Prostate gland (tissue), 2 donors: ENCODE data around the gene ARHGEF4. TPM values are rescaled to one million over a fixed set of nuclear protein-coding genes. Genes with fewer than 3 reads are reported as not detected.

Source experiments
- DNase-seq: peaks from one replicate; pipeline ENCODE4 v3.0.0-alpha.2; 2019; ENCODE audit warnings: low spot score
- H3K27ac ChIP-seq, 2 donors: fragments of 200-600 bp; sonication (generic); 2 replicates each; pipeline ENCODE4 v1.5.1; 2017 to 2019
- H3K27me3 ChIP-seq: fragments of 200-600 bp; sonication (generic); replicated peaks from 2 replicates; pipeline ENCODE4 v1.5.1; 2019; ENCODE audit not compliant: insufficient read depth
- H3K36me3 ChIP-seq, 2 donors: fragments of 200-600 bp; sonication (generic); 1 replicate in 1 of 2; 2 replicates in 1 of 2; pipeline versions ENCODE4 v1.5.1 to v1.8.1; 2017 to 2019
- H3K4me1 ChIP-seq: fragments of 200-600 bp; sonication (generic); replicated peaks from 2 replicates; pipeline ENCODE4 v1.5.1; 2019
- H3K4me3 ChIP-seq, 2 donors: fragments of 200-600 bp; sonication (generic); 2 replicates each; pipeline ENCODE4 v1.5.1; 2017 to 2019
- H3K9me3 ChIP-seq: fragments of 200-600 bp; sonication (generic); 2 replicates; pipeline ENCODE4 v1.5.1; 2017
- POLR2A ChIP-seq: fragments of 450-650 bp; IDR thresholded peaks from one replicate; pipeline ENCODE4 v1.6.1; 2016; ENCODE audit warnings: antibody characterized with exemption, mild to moderate bottlenecking
- POLR2AphosphoS5 ChIP-seq: sonication (generic); formaldehyde crosslinking; IDR thresholded peaks from one replicate; pipeline ENCODE4 v1.6.1; 2017; ENCODE audit warnings: antibody characterized with exemption
- WGBS: methylation state at CpG from one replicate; pipeline ENCODE4 v1.1.5; 2018; 5-methylcytosine and 5-hydroxymethylcytosine counted together
- intact Hi-C: fragments of 100-400 bp; cut with DNase I; formaldehyde crosslinking; loops from one replicate; pipeline ENCODE4 v1.14.2; 2022
- total RNA-seq, 2 donors: library from RNA; depleted of rRNA; stranded (reverse); fragments of >200 nt; gene quantifications; one replicate each; pipeline ENCODE4 v1.1.0, GENCODE V29; 2016
- TF ChIP-seq, protein P1 (sequence below), 4 experiments: fragments of 200-600 bp in 2 of 4; fragments of 450-650 bp in 2 of 4; sonication (generic) in 2 of 4; IDR thresholded peaks; 1 replicate in 3 of 4; 2 replicates in 1 of 4; pipeline ENCODE4 v1.5.1; 2016 to 2019; ENCODE audit warnings: antibody characterized with exemption in 4 of 4, mild to moderate bottlenecking in 2 of 4, moderate library complexity in 2 of 4

ARHGEF4 gene
- total RNA-seq, 2 donors from 2014 or later: 9.6 to 56.0 TPM

DNA sequence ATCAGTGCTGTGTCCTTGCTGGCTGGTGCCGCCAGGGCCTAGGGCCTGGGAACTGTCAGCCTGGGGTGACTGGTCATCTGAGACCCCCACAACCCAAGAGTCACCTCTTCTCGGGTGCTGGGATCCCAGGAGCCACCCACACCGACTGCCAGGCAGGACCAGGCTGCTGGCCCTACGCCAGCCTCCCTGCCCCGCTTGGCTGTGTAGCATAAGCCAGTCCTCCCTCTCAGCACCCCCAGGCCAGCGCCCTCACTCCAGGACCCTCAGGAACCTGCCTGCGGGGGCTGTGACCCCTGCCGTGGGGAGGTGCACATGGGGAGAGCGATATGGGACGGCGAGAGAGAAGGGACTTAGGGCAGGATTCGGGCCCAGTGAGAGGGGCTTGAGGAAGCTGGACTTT lies 9.5 kb downstream of the ARHGEF4 start:
- 89% methylated on average over 12 of the region's 12 CpGs for WGBS
- Histone ChIP-seq H3K9me3 (no peaks in the 10 kb centered on the region), H3K27ac (no peak overlapping the region), H3K36me3 (no peaks in the 10 kb centered on the region), H3K27me3 (no peaks in the 10 kb centered on the region), H3K4me3 (no peak overlapping the region), H3K4me1 (no peaks in the 10 kb centered on the region)
- no peak for DNase-seq
- TF ChIP-seq POLR2AphosphoS5 (no peak), POLR2A (no peak)
- TF ChIP-seq, protein P1, sequence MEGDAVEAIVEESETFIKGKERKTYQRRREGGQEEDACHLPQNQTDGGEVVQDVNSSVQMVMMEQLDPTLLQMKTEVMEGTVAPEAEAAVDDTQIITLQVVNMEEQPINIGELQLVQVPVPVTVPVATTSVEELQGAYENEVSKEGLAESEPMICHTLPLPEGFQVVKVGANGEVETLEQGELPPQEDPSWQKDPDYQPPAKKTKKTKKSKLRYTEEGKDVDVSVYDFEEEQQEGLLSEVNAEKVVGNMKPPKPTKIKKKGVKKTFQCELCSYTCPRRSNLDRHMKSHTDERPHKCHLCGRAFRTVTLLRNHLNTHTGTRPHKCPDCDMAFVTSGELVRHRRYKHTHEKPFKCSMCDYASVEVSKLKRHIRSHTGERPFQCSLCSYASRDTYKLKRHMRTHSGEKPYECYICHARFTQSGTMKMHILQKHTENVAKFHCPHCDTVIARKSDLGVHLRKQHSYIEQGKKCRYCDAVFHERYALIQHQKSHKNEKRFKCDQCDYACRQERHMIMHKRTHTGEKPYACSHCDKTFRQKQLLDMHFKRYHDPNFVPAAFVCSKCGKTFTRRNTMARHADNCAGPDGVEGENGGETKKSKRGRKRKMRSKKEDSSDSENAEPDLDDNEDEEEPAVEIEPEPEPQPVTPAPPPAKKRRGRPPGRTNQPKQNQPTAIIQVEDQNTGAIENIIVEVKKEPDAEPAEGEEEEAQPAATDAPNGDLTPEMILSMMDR (IDR thresholded peaks at IDR 0.05): no peak
- intact Hi-C loops: no loop called here

DNA sequence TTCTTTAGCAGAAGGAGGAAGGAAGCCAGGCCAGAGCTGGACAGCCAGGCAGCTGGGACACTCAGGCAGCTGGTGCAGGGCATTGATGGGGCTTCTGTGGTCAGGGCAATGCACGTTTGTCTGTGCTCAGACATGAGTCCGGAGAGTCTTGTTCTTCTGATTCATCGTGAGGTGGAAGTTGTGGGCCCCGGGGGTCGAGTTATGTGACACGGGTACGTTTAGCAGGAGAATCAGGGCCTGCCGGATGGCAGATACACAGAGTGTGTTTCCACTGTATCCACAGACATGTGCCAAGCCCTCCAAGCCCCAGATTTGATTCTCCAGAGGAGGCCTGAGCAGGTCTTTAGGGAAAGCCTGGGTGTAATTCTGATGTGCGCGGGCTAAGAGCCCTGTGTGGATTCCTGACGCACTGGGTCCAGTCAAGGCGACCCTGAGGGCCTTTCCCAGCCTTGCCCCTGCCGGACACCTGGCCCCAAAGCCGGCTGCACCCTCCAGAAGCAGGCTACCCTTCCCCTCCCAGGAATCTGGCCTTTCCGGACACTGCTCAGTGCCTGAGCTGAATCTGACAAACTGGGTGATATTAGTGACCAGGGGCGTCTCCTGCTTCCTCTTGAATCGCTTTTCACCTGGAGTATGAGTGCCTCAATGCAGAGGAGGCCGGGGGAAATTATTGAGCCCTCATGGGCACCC lies 10.1 kb downstream of the ARHGEF4 start:
- no peak overlapping the region for H3K27ac ChIP-seq
- no peaks in the 10 kb centered on the region for H3K36me3 ChIP-seq
- 82% methylated on average over 18 of the region's 18 CpGs for WGBS
- TF ChIP-seq, protein P1 (IDR thresholded peaks at IDR 0.05): no peak
- no peak for TF ChIP-seq POLR2AphosphoS5
- TF ChIP-seq POLR2A: no peak
- no peaks in the 10 kb centered on the region for H3K9me3 ChIP-seq
- no peaks in the 10 kb centered on the region for H3K27me3 ChIP-seq
- intact Hi-C loops: no loop called here
- H3K4me1 ChIP-seq: no peaks in the 10 kb centered on the region
- H3K4me3 ChIP-seq: no peak overlapping the region
- no peak for DNase-seq

DNA sequence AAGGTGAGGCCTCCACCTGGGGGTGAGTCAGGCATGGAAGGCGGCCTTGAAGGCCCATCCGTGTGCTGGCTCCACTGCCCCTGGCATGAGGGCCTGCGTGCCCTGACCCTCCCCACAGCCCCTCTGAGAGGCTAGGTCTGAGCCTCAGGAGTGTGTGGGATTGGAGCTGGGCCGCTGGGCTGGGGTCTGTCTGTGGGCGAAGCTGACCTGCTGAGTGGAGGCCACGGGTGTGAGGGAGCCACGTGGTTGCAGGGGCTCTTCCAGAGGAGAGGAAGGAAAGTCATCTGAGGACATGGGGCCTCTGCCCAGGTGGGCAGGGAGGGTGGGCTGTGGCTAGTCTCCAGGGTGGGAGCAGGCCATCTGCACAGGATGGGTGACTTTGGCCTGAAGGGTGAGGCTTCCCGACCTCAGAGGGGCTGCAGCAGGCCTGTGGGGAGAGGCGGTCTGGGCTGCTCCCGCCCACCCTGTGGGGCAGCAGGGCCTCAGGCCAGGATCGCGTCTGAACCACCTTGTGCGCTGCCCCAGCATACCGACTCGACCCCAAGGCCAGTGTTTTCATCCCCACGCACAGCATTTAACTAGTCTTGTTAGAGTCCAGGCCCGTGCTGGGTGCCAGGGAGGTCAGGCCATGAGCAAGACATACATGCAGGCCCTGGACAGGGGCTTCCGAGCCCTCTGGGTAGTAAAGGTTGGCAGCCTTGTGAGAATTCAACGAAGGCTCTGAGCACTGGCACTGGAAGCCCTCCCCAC lies 11.2 kb downstream of the ARHGEF4 start:
- H3K27ac ChIP-seq: no peak overlapping the region
- no peaks in the 10 kb centered on the region for H3K36me3 ChIP-seq
- H3K4me1 ChIP-seq: no peaks in the 10 kb centered on the region
- TF ChIP-seq, protein P1 (IDR thresholded peaks at IDR 0.05): no peak
- TF ChIP-seq POLR2A (no peak), POLR2AphosphoS5 (no peak)
- no peaks in the 10 kb centered on the region for H3K27me3 ChIP-seq
- no peaks in the 10 kb centered on the region for H3K9me3 ChIP-seq
- H3K4me3 ChIP-seq: no peak overlapping the region
- intact Hi-C loops: no loop called here
- no peak for DNase-seq
- WGBS: 89% methylated on average over 19 of the region's 19 CpGs

DNA sequence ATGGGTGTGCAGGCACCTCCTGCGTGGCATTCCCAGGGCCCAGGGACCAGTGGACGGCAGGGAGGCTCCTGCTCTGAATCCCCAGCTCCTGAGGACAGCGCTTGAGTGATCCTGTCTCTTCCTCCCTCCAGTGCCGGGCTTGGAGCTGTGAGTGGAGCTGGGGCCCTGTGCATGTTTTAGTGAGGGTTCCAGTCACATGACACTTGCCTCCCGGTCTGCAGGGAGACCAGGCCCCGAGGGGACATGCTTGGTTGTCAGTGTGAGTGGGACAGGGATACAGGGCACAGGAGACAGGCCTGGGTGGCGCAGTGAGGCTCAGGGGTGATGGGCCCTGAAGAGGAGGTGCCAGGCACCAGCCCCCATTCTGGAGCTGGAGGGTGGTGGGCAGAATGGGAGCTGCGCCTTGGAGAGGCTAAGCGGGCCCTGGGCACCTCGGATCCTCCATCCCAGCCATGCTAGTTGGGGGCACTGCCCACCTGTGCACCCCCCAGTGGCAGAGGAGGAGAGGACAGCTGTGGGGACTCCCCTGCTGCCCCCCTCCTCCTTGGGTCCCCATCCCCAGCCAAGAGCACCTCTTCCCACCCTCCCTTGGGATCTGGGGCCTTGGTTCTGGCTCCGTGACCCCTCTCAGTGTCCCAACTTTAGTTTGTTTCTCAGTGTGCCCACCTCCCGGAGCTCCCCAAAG lies 12.0 kb downstream of the ARHGEF4 start:
- TF ChIP-seq, protein P1 (IDR thresholded peaks at IDR 0.05): no peak
- no peak for TF ChIP-seq POLR2AphosphoS5
- TF ChIP-seq POLR2A: no peak
- WGBS: 77% methylated on average over 12 of the region's 12 CpGs
- intact Hi-C loops: no loop called here

More for the DNA sequence above, 12.0 kb downstream of the ARHGEF4 start:
- H3K27ac ChIP-seq: no peak overlapping the region
- DNase-seq: no peak
- H3K36me3 ChIP-seq: no peaks in the 10 kb centered on the region
- no peaks in the 10 kb centered on the region for H3K4me1 ChIP-seq
- no peak overlapping the region for H3K4me3 ChIP-seq
- no peaks in the 10 kb centered on the region for H3K9me3 ChIP-seq
- H3K27me3 ChIP-seq: no peaks in the 10 kb centered on the region
